HEK293T (cell line): Measurements from ENCODE around the gene RAB6B.
A peak's percentile ranks its signal among the peaks of the same experiment; 100 is the strongest.

Experiments used
- CTCF ChIA-PET: fragments of 350-600 bp; formaldehyde crosslinking; extraction: SDS; loops from one replicate; lab custom pipeline; 2021; ENCODE audit warnings: antibody characterized with exemption, inconsistent platforms; lab: Yijun Ruan, JAX
- POLR2A ChIA-PET: fragments of 350-600 bp; formaldehyde crosslinking; extraction: SDS; loops from one replicate; lab custom pipeline; 2020; ENCODE audit warnings: antibody characterized with exemption, inconsistent platforms; lab: Yijun Ruan, JAX
- DNase-seq: peaks from one replicate; pipeline ENCODE4 v3.0.0; 2012; ENCODE audit warnings: mixed read lengths; ENCODE audit errors: extremely low spot score
- ARNT ChIP-seq: fragments of 450-650 bp; IDR thresholded peaks from 2 replicates; pipeline ENCODE4 v1.6.1; 2017; ENCODE audit warnings: mild to moderate bottlenecking
- BHLHE40 ChIP-seq: fragments of 450-650 bp; IDR thresholded peaks from 2 replicates; pipeline ENCODE4 v1.6.1; 2016; ENCODE audit warnings: mild to moderate bottlenecking, moderate library complexity, borderline replicate concordance
- CTBP1 ChIP-seq: fragments of 450-650 bp; IDR thresholded peaks from 2 replicates; pipeline ENCODE4 v1.6.1; 2016; ENCODE audit warnings: borderline replicate concordance
- ELF4 ChIP-seq: fragments of 450-650 bp; IDR thresholded peaks from 2 replicates; pipeline ENCODE4 v1.6.1; 2017; ENCODE audit warnings: antibody characterized with exemption
- FOXA1 ChIP-seq: fragments of 450-650 bp; IDR thresholded peaks from 2 replicates; pipeline ENCODE4 v1.6.1; 2016; ENCODE audit warnings: mild to moderate bottlenecking
- FOXK2 ChIP-seq: fragments of 450-650 bp; IDR thresholded peaks from 2 replicates; pipeline ENCODE4 v1.6.1; 2016; ENCODE audit warnings: mild to moderate bottlenecking
- FOXM1 ChIP-seq: fragments of 450-650 bp; IDR thresholded peaks from 2 replicates; pipeline ENCODE4 v1.6.1; 2017; ENCODE audit warnings: mild to moderate bottlenecking, borderline replicate concordance
- HDGF ChIP-seq: fragments of 450-650 bp; IDR thresholded peaks from 2 replicates; pipeline ENCODE4 v1.6.1; 2017; ENCODE audit warnings: antibody characterized with exemption, borderline replicate concordance
- L3MBTL2 ChIP-seq: fragments of 450-650 bp; conservative IDR thresholded peaks from 2 replicates; pipeline ENCODE4 v1.6.1; 2016; ENCODE audit warnings: mild to moderate bottlenecking
- LEF1 ChIP-seq: fragments of 450-650 bp; IDR thresholded peaks from 2 replicates; pipeline ENCODE4 v1.6.1; 2017; ENCODE audit warnings: mild to moderate bottlenecking, borderline replicate concordance
- NFRKB ChIP-seq: fragments of 450-650 bp; IDR thresholded peaks from 2 replicates; pipeline ENCODE4 v1.6.1; 2016; ENCODE audit warnings: mild to moderate bottlenecking, moderate library complexity
- SP1 ChIP-seq: fragments of 450-650 bp; IDR thresholded peaks from 2 replicates; pipeline ENCODE4 v1.6.1; 2017
- SUZ12 ChIP-seq: fragments of 450-650 bp; IDR thresholded peaks from 2 replicates; pipeline ENCODE4 v1.6.1; 2016; ENCODE audit warnings: mild to moderate bottlenecking
- TARDBP ChIP-seq: fragments of 450-650 bp; IDR thresholded peaks from 2 replicates; pipeline ENCODE4 v1.6.1; 2016
- ZNF384 ChIP-seq: fragments of 450-650 bp; IDR thresholded peaks from 2 replicates; pipeline ENCODE4 v1.6.1; 2016
- TF ChIP-seq, protein P1 (sequence below): fragments of 450-650 bp; IDR thresholded peaks from 2 replicates; pipeline ENCODE4 v1.6.1; 2016

Gene RAB6B

GRCh38 chr3:133896002-133896761, 500 bp upstream of the RAB6B start:
- ChIA-PET POLR2A (no interaction called here), CTCF (no interaction called here)
- peak; percentile 30 for DNase-seq

DNA sequence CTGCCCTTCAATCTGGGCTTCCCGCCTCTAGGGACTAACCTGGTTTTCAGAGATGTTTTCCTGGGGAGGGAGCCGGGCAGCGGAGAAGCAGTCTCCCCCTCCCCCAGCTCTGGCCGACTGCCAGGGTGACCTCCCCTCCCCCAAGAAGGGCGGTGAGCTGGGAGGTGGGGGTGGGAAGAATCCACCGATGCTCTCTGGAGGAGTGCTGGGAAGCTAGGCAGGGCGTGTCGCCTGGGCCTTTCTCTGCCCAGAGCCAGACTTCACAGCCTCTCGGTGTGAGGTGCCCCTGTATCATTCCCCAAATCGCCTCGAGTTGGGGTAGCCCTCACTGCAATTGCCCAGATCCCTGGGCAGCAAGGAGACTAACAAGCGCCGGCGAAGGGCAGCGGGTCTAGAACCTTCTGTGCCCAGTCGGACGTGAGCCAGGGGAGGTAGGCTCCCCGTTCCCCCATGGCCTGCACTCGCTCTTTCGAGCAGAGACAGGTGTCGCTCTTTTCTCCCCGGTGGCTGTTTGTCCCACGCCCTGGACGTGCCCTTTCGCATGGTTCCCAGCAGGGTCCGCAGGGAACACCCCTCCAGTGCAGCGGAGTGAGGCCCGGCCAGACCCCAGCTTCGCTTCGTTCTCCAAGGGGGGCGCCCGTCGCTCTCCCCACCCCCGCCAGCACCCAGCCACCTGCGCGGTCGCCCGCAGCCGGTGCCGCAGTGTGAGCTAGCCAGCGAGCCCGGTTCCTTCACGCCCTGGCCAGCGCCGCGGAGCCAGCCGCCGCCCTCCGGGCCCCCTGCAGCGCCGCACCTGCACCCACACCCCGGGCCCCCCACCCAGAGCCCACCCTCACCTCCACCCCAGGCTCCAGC, 1.1 kb downstream of the RAB6B start:
- TF ChIP-seq NFRKB (no peak), ZNF384 (no peak), ARNT (no peak), LEF1 (no peak), SP1 (no peak), FOXK2 (no peak), BHLHE40 (no peak), SUZ12 (no peak), L3MBTL2 (no peak), ELF4 (no peak), FOXM1 (no peak), HDGF (no peak), CTBP1 (no peak), FOXA1 (no peak), TARDBP (no peak)
- TF ChIP-seq, protein P1, sequence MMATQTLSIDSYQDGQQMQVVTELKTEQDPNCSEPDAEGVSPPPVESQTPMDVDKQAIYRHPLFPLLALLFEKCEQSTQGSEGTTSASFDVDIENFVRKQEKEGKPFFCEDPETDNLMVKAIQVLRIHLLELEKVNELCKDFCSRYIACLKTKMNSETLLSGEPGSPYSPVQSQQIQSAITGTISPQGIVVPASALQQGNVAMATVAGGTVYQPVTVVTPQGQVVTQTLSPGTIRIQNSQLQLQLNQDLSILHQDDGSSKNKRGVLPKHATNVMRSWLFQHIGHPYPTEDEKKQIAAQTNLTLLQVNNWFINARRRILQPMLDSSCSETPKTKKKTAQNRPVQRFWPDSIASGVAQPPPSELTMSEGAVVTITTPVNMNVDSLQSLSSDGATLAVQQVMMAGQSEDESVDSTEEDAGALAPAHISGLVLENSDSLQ = no peak
- POLR2A ChIA-PET = interaction anchor here (0.9 kb wide), 1 partner anchor 11 kb away, joined by 3 read pairs; no protein-coding TSS in a partner anchor
- CTCF ChIA-PET = no interaction called here
- DNase-seq = no peak

More at GRCh38 chr3:133896002-133896761, 500 bp upstream of the RAB6B start:
- TF ChIP-seq HDGF = no peak
- TF ChIP-seq, protein P1 = no peak

DNA sequence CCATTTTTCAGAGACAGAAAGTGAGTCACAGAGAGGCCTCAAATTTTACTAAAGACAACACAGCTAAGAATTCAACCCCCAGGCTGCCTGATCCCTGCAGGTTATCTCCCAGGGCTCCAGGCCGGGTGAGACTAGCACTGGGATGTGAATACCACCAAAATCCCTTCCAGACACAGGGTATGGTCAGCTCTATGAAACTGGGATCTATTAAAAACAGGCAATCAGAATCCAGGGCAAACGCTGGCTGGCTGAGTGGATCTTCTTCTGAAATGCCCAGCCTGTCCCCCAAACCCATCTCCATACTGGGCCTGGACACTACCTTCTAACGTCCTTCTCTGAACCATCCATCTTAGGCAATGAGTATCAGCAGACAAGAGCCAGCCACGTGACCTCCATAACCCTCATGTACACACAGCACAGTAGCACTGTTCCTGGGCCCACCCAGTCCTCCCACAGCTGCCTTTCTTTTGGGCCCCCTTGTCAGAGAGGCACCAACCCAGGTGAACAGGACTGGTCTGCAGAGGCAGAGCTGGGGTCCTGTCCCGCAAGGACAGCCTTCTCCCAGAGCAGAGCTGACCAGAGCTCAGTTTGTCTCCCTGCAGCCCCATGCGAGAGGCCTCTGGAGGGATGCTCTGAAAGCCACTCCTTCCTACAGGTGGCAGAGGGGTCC, 1.9 kb downstream of the RAB6B start:
- no peak for DNase-seq
- CTCF ChIA-PET = no interaction called here
- TF ChIP-seq HDGF (no peak), FOXA1 (no peak), SUZ12 (no peak)
- POLR2A ChIA-PET = interaction anchor here (0.9 kb wide), 1 partner anchor 12 kb away, joined by 3 read pairs; no protein-coding TSS in a partner anchor

DNA sequence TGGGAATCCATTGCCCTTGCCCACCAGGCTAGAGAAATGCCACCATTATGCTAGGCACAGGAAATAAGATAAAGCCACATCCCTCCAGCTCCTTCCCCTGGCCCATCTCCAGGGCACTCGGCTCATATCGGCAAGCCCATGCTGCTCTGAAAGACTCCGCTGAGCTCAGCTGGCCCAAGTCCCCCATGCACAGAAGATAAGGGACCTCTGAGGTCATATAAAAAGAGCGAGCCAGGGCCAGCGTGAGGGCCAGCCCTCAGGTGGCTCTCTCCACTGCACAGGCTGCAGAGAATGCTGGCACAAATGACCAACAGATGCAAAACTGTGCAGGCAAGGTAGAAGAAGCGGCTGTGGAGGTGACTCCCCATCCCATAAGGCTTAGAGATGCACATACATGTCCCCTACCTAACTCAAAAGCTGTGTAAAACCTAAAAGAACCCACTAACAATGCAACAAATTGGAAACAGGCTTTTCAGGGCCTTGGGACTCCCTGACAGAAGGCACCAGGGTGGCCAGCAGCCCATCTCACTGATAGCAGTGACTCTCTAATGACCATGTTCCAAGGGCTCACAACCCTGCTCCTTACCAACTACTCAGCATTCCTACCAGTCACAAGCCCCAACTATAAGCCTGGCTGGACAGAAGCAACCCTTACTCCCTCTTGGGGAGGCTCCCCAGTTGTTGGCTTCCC, 3.0 kb downstream of the RAB6B start:
- no peak for TF ChIP-seq ZNF384
- ChIA-PET POLR2A (no interaction called here), CTCF (interaction anchor here (0.6 kb wide), 1 partner anchor 321 kb away, joined by 9 read pairs; no protein-coding TSS in a partner anchor)
- no peak for DNase-seq

GRCh38 chr3:133891662-133892378, 3.9 kb downstream of the RAB6B start:
- peak; percentile 1 for DNase-seq
- POLR2A ChIA-PET = no interaction called here
- TF ChIP-seq ZNF384 = no peak
- no peak for TF ChIP-seq SP1
- TF ChIP-seq ARNT = no peak
- CTCF ChIA-PET = no interaction called here

DNA sequence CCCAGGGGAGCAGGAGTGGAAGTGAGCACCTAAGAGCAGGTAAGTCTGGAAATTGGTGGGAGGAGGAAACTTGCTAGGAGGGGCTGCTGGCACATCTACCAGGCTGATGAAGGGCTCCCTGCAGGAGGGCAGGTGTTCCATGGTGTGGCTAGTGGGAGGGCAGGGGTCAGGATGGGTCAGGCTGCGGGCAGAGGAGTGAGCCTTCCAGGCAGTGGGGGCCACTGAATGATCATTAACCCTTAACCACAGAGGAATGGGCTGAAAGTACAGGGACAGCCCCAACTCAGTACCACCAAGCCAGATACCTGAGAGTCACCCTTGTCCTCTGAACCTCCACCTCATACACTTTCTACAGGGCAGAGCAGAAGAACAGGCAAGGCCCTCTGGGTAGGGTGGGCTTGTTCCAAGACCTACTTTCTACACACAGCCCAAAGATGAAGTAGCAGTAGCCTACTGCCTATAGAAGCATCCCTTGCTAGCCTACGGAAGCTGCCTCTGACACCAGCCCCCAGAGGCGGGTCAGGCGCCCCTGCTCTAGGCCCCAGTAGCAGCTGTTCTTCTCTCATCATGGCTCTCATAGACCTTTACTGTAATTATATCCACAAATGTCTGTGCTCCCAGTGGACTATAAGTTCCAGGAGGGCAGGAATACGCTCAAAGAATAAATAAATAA, 4.6 kb downstream of the RAB6B start:
- POLR2A ChIA-PET = no interaction called here
- DNase-seq = peak; percentile 3
- TF ChIP-seq ARNT (no peak), CTBP1 (no peak), TARDBP (no peak), LEF1 (no peak)
- TF ChIP-seq, protein P1 = no peak
- CTCF ChIA-PET = no interaction called here
